ENCODE results near the gene OR4Q2.
"Not testable (repeated sequence)": the region's sequence is repeated elsewhere in the genome, so short reads cannot be mapped to it uniquely, and the experiment has no call there.

OR4Q2 gene

GRCh38 chr14:20001863-20002262 is at the start of gene OR4Q2:
Gene OR4Q2, plus strand, starts transcription at chr14:20002163.
- no peaks in the 10 kb centered on the region for H4K20me1 ChIP-seq (ENCODE audit: insufficient read depth, low read length)
- no peak for TF ChIP-seq EZH2 (optimal IDR thresholded peaks at IDR 0.05; ENCODE audit: low read depth, low read length)
- no peak for TF ChIP-seq EZH2phosphoT487 (IDR thresholded peaks at IDR 0.05; ENCODE audit: low read length)
- TF ChIP-seq CTCF (IDR thresholded peaks at IDR 0.05; ENCODE audit: low read length), result no peak
- no peak within 1 kb of the TSS for H2AFZ ChIP-seq (ENCODE audit: low read length)
- H3K79me2 ChIP-seq (ENCODE audit: low read length), result no peaks in the 10 kb centered on the region
- no peaks in the 10 kb centered on the region for H3K9me3 ChIP-seq (replicated peaks; ENCODE audit: insufficient read depth, low read length)
- no peak within 1 kb of the TSS for H3K4me3 ChIP-seq (ENCODE audit: low read length)
- H3K4me2 ChIP-seq (ENCODE audit: low read depth, low read length), result no peak within 1 kb of the TSS
- H3K27ac ChIP-seq (ENCODE audit: low read length), result no peak within 1 kb of the TSS
- no peaks in the 10 kb centered on the region for H3K9me2 ChIP-seq (replicated peaks; ENCODE audit: insufficient read depth, low read length)
- no peaks in the 10 kb centered on the region for H3K27me3 ChIP-seq (replicated peaks; ENCODE audit: insufficient read depth, low read length)
- no peak within 1 kb of the TSS for H3K9ac ChIP-seq (ENCODE audit: low read length)
- H3K36me3 ChIP-seq (replicated peaks; ENCODE audit: insufficient read depth, low read length), result no peaks in the 10 kb centered on the region
- DNase-seq, result no peak
- H3F3A ChIP-seq (ENCODE audit: insufficient read depth, low read length), result no peaks in the 10 kb centered on the region
- H3K4me1 ChIP-seq (ENCODE audit: low read length), result no peaks in the 10 kb centered on the region

- not testable (repeated sequence) for H3F3A ChIP-seq (ENCODE audit: insufficient read depth, low read length); H3K9me3 ChIP-seq (replicated peaks; ENCODE audit: insufficient read depth, low read length); H3K4me2 ChIP-seq (ENCODE audit: low read depth, low read length); H3K9ac ChIP-seq (ENCODE audit: low read length); H3K27me3 ChIP-seq (replicated peaks; ENCODE audit: insufficient read depth, low read length); H3K36me3 ChIP-seq (replicated peaks; ENCODE audit: insufficient read depth, low read length); H3K9me2 ChIP-seq (replicated peaks; ENCODE audit: insufficient read depth, low read length); H3K4me1 ChIP-seq (ENCODE audit: low read length); DNase-seq; H2AFZ ChIP-seq (ENCODE audit: low read length); H4K20me1 ChIP-seq (ENCODE audit: insufficient read depth, low read length); H3K27ac ChIP-seq (ENCODE audit: low read length); H3K4me3 ChIP-seq (ENCODE audit: low read length); H3K79me2 ChIP-seq (ENCODE audit: low read length)
Observed at GRCh38 chr14:19969735-19970134, 32.2 kb upstream of the OR4Q2 start.

- Histone ChIP-seq H3K27ac (ENCODE audit: low read length) (no peak overlapping the region), H3K9me3 (replicated peaks; ENCODE audit: insufficient read depth, low read length) (no peaks in the 10 kb centered on the region), H4K20me1 (ENCODE audit: insufficient read depth, low read length) (no peaks in the 10 kb centered on the region), H3K36me3 (replicated peaks; ENCODE audit: insufficient read depth, low read length) (no peaks in the 10 kb centered on the region), H2AFZ (ENCODE audit: low read length) (no peak overlapping the region), H3K9ac (ENCODE audit: low read length) (no peak overlapping the region), H3K4me1 (ENCODE audit: low read length) (no peaks in the 10 kb centered on the region), H3K27me3 (replicated peaks; ENCODE audit: insufficient read depth, low read length) (no peaks in the 10 kb centered on the region), H3F3A (ENCODE audit: insufficient read depth, low read length) (no peaks in the 10 kb centered on the region), H3K4me2 (ENCODE audit: low read depth, low read length) (no peak overlapping the region), H3K9me2 (replicated peaks; ENCODE audit: insufficient read depth, low read length) (no peaks in the 10 kb centered on the region), H3K4me3 (ENCODE audit: low read length) (no peak overlapping the region), H3K79me2 (ENCODE audit: low read length) (no peaks in the 10 kb centered on the region)
- no peak for DNase-seq
- TF ChIP-seq CTCF (IDR thresholded peaks at IDR 0.05; ENCODE audit: low read length) (no peak), EZH2phosphoT487 (IDR thresholded peaks at IDR 0.05; ENCODE audit: low read length) (no peak), EZH2 (optimal IDR thresholded peaks at IDR 0.05; ENCODE audit: low read depth, low read length) (no peak)
Observed at GRCh38 chr14:19974844-19975243, 27.1 kb upstream of the OR4Q2 start.

GRCh38 chr14:19975291-19975690 is 26.7 kb upstream of the OR4Q2 start, which contains the start of gene OR4K15:
Gene OR4K15, plus strand, starts transcription at chr14:19975591. Its CDS starts 0 bp downstream, at chr14:19975591.
- Histone ChIP-seq H3K27me3 (replicated peaks; ENCODE audit: insufficient read depth, low read length) (no peaks in the 10 kb centered on the region), H3K9me2 (replicated peaks; ENCODE audit: insufficient read depth, low read length) (no peaks in the 10 kb centered on the region), H3K9me3 (replicated peaks; ENCODE audit: insufficient read depth, low read length) (no peaks in the 10 kb centered on the region), H3K27ac (ENCODE audit: low read length) (no peak within 1 kb of the TSS), H3K36me3 (replicated peaks; ENCODE audit: insufficient read depth, low read length) (no peaks in the 10 kb centered on the region), H4K20me1 (ENCODE audit: insufficient read depth, low read length) (no peaks in the 10 kb centered on the region), H3K4me2 (ENCODE audit: low read depth, low read length) (no peak within 1 kb of the TSS), H3K4me3 (ENCODE audit: low read length) (no peak within 1 kb of the TSS), H3K4me1 (ENCODE audit: low read length) (no peaks in the 10 kb centered on the region), H3K9ac (ENCODE audit: low read length) (no peak within 1 kb of the TSS), H2AFZ (ENCODE audit: low read length) (no peak within 1 kb of the TSS), H3F3A (ENCODE audit: insufficient read depth, low read length) (no peaks in the 10 kb centered on the region), H3K79me2 (ENCODE audit: low read length) (no peaks in the 10 kb centered on the region)
- TF ChIP-seq CTCF (IDR thresholded peaks at IDR 0.05; ENCODE audit: low read length) (no peak), EZH2phosphoT487 (IDR thresholded peaks at IDR 0.05; ENCODE audit: low read length) (no peak)
- DNase-seq, result no peak

Data from MM.1S (cell line).